Measurements from ENCODE around the gene HES5. TPM values are rescaled to one million over a fixed set of nuclear protein-coding genes. Genes with fewer than 3 reads are reported as not detected.
A peak's percentile ranks its signal among the peaks of the same experiment; 100 is the strongest.

Gene HES5
- total and polyA plus RNA-seq, 4 experiments from 2014 or later = not detected

DNA sequence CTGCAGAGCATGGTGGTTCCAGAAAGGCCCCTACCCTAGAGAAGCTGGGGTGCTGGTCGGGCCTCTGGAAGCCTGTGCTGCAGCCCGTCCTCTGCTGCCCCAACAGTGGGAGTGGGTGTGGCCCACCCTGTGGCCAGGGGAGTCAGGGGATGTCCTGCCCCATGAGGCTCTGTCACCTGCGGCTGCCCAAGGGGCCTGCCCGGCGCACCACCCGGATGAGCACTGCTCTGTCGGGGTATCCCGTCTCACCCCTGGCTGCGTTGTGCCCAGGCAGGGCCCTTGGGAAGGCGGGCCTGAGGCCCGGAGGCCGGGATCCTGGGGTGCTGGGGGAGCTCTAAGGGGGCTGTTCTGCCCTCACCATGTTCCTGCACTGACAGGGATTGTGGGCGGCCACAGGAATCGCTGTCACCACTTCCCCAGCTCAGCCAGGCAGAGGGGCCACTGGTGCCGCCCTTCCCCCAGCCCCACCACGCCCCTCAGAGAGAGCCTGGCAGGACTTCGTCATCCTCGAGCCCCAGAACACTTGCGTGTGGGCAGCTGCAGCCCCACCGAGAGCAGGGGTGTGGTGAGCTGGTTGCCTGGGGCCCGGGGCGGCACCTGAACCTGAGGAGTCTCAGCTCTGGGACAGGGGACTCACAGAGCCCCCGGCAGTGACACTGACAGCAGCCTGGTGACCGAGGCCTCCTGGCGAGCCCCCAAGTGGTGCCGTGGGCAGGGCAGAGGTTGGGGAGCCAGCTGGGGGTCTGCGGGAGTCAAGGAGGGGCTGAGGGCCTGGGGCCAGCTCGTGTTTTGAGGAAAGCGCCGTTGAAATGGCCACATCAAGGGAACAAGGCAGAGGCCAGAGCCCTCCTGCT, 23.8 kb downstream of the HES5 start:
- Histone ChIP-seq H3K4me1 (ENCODE audit: insufficient read depth, low read length) (no peaks in the 10 kb centered on the region), H3K9me3 (ENCODE audit: control insufficient read depth in 1 of 2, low read length in 2 of 2) (no peaks in the 10 kb centered on the region), H3K27me3 (ENCODE audit: insufficient read depth, low read length) (no peaks in the 10 kb centered on the region), H3K36me3 (ENCODE audit: insufficient read depth, low read length) (peaks cover 18% of the 10 kb centered on the region), H3K27ac (ENCODE audit: low read depth, low read length) (no peak overlapping the region), H3K4me3 (ENCODE audit: low read length in 2 of 2) (no peak overlapping the region)
- no peak overlapping the region for H3K27ac Mint-ChIP-seq
- no peaks in the 10 kb centered on the region for H3K9me3 Mint-ChIP-seq
- ChIA-PET POLR2A (ENCODE audit: partially characterized antibody) (interaction anchor here (1.0 to 2.8 kb wide), 5 partner anchors 9 to 90 kb away, joined by 4 to 12 read pairs (median 5); partner anchors contain the start of gene PANK4), CTCF (ENCODE audit: partially characterized antibody) (no interaction called here)
- no peak for DNase-seq
- peaks cover 0 to 1% (median 0%) of the 10 kb centered on the region in 4 donors for H3K4me1 Mint-ChIP-seq
- H3K36me3 Mint-ChIP-seq = peaks cover 4 to 21% of the 10 kb centered on the region in 2 donors
- intact Hi-C loops (cut with micrococcal nuclease) = no loop called here
- H3K4me3 Mint-ChIP-seq = no peak overlapping the region
- H3K27me3 Mint-ChIP-seq = no peaks in the 10 kb centered on the region

GRCh38 chr1:2505461-2505994, 24.5 kb downstream of the HES5 start:
- H3K4me3 ChIP-seq (ENCODE audit: low read length in 2 of 2) = no peak overlapping the region
- no peaks in the 10 kb centered on the region for H3K9me3 Mint-ChIP-seq
- peak overlapping the region in 2 of 7 donors; percentile 12 to 22 for H3K27ac Mint-ChIP-seq
- ChIA-PET CTCF (ENCODE audit: partially characterized antibody) (no interaction called here), POLR2A (ENCODE audit: partially characterized antibody) (interaction anchor here (1.0 to 2.8 kb wide), 5 partner anchors 9 to 90 kb away, joined by 4 to 12 read pairs (median 5); partner anchors contain the start of gene PANK4)
- H3K27ac ChIP-seq (ENCODE audit: low read depth, low read length) = no peak overlapping the region
- H3K4me1 Mint-ChIP-seq = peaks cover 0 to 2% (median under 1%) of the 10 kb centered on the region in 4 donors
- no peak for DNase-seq
- H3K4me3 Mint-ChIP-seq = no peak overlapping the region
- peaks cover 11% of the 10 kb centered on the region for H3K36me3 ChIP-seq (ENCODE audit: insufficient read depth, low read length)
- H3K27me3 ChIP-seq (ENCODE audit: insufficient read depth, low read length) = no peaks in the 10 kb centered on the region
- no peaks in the 10 kb centered on the region for H3K9me3 ChIP-seq (ENCODE audit: control insufficient read depth in 1 of 2, low read length in 2 of 2)
- intact Hi-C loops (cut with micrococcal nuclease) = no loop called here
- H3K36me3 Mint-ChIP-seq = peaks cover 4 to 20% of the 10 kb centered on the region in 2 donors
- no peaks in the 10 kb centered on the region for H3K4me1 ChIP-seq (ENCODE audit: insufficient read depth, low read length)
- no peaks in the 10 kb centered on the region for H3K27me3 Mint-ChIP-seq

GRCh38 chr1:2504949-2505272, 25.2 kb downstream of the HES5 start:
- H3K27ac Mint-ChIP-seq = no peak overlapping the region
- no peak overlapping the region for H3K4me3 Mint-ChIP-seq
- no peaks in the 10 kb centered on the region for H3K27me3 Mint-ChIP-seq
- Histone ChIP-seq H3K4me1 (ENCODE audit: insufficient read depth, low read length) (peaks cover 6% of the 10 kb centered on the region), H3K27me3 (ENCODE audit: insufficient read depth, low read length) (no peaks in the 10 kb centered on the region), H3K27ac (ENCODE audit: low read depth, low read length) (no peak overlapping the region), H3K36me3 (ENCODE audit: insufficient read depth, low read length) (peaks cover 5% of the 10 kb centered on the region), H3K9me3 (ENCODE audit: control insufficient read depth in 1 of 2, low read length in 2 of 2) (no peaks in the 10 kb centered on the region), H3K4me3 (ENCODE audit: low read length in 2 of 2) (no peak overlapping the region)
- H3K4me1 Mint-ChIP-seq = peaks cover 3 to 7% (median 6%) of the 10 kb centered on the region in 4 donors
- intact Hi-C loops (cut with micrococcal nuclease) = no loop called here
- no peak for DNase-seq
- no peaks in the 10 kb centered on the region for H3K9me3 Mint-ChIP-seq
- CTCF ChIA-PET (ENCODE audit: partially characterized antibody) = no interaction called here
- peaks cover 4 to 17% of the 10 kb centered on the region in 2 donors for H3K36me3 Mint-ChIP-seq
- POLR2A ChIA-PET (ENCODE audit: partially characterized antibody) = interaction anchor here (1.5 kb wide), 1 partner anchor 89 kb away, joined by 4 read pairs; no protein-coding TSS in a partner anchor

DNA sequence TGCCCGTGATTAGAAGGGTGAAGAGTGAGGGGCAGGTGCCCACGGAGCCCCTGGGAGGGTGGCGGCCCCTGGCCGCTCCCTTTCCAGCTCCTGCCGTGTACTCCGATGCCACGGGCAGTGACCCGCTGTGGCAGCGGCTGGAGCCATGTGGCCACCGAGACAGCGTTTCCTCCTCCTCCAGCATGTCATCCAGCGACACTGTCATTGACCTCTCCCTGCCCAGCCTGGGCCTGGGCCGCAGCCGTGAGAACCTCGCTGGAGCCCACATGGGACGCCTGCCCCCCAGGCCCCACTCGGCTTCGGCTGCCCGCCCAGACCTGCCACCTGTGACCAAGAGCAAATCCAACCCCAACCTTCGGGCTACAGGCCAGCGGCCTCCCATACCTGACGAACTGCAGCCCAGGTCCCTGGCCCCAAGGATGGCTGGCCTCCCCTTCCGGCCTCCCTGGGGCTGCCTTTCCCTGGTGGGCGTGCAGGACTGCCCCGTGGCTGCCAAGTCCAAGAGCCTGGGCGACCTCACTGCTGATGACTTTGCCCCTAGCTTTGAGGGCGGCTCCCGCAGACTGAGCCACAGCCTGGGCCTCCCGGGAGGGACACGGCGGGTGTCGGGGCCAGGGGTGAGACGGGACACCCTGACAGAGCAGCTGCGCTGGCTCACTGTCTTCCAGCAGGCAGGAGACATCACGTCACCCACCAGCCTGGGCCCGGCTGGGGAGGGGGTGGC, 25.7 kb downstream of the HES5 start:
- DNase-seq = no peak
- Histone ChIP-seq H3K4me3 (ENCODE audit: low read length in 2 of 2) (no peak overlapping the region), H3K9me3 (ENCODE audit: control insufficient read depth in 1 of 2, low read length in 2 of 2) (no peaks in the 10 kb centered on the region), H3K36me3 (ENCODE audit: insufficient read depth, low read length) (no peaks in the 10 kb centered on the region), H3K4me1 (ENCODE audit: insufficient read depth, low read length) (peaks cover 11% of the 10 kb centered on the region), H3K27ac (ENCODE audit: low read depth, low read length) (no peak overlapping the region), H3K27me3 (ENCODE audit: insufficient read depth, low read length) (no peaks in the 10 kb centered on the region)
- intact Hi-C loops (cut with micrococcal nuclease) = no loop called here
- Mint-ChIP-seq H3K36me3 (peaks cover 4 to 12% of the 10 kb centered on the region in 2 donors), H3K27me3 (no peaks in the 10 kb centered on the region), H3K9me3 (no peaks in the 10 kb centered on the region), H3K4me3 (no peak overlapping the region), H3K4me1 (peaks cover 5 to 13% (median 8%) of the 10 kb centered on the region in 4 donors), H3K27ac (no peak overlapping the region)
- ChIA-PET CTCF (ENCODE audit: partially characterized antibody) (no interaction called here), POLR2A (ENCODE audit: partially characterized antibody) (interaction anchor here (1.2 to 2.5 kb wide), 2 partner anchors 20 to 22 kb away, joined by 3 to 11 read pairs; partner anchors contain the start of gene PANK4)

GRCh38 chr1:2503554-2504224, 26.4 kb downstream of the HES5 start:
- H3K27me3 ChIP-seq (ENCODE audit: insufficient read depth, low read length) = no peaks in the 10 kb centered on the region
- CTCF ChIA-PET (ENCODE audit: partially characterized antibody) = no interaction called here
- Mint-ChIP-seq H3K9me3 (no peaks in the 10 kb centered on the region), H3K36me3 (peaks cover 4 to 7% of the 10 kb centered on the region in 2 donors), H3K27me3 (no peaks in the 10 kb centered on the region), H3K4me1 (peaks cover 5 to 17% (median 8%) of the 10 kb centered on the region in 4 donors), H3K4me3 (no peak overlapping the region), H3K27ac (peak overlapping the region in 1 of 7 donors; percentile 30)
- peaks cover 17% of the 10 kb centered on the region for H3K4me1 ChIP-seq (ENCODE audit: insufficient read depth, low read length)
- intact Hi-C loops (cut with micrococcal nuclease) = no loop called here
- no peaks in the 10 kb centered on the region for H3K9me3 ChIP-seq (ENCODE audit: control insufficient read depth in 1 of 2, low read length in 2 of 2)
- H3K27ac ChIP-seq (ENCODE audit: low read depth, low read length) = no peak overlapping the region
- POLR2A ChIA-PET (ENCODE audit: partially characterized antibody) = interaction anchor here (0.7 to 2.5 kb wide), 3 partner anchors 14 to 22 kb away, joined by 3 to 11 read pairs (median 3); partner anchors contain the start of gene PANK4
- no peak overlapping the region for H3K4me3 ChIP-seq (ENCODE audit: low read length in 2 of 2)
- no peaks in the 10 kb centered on the region for H3K36me3 ChIP-seq (ENCODE audit: insufficient read depth, low read length)
- no peak for DNase-seq

DNA sequence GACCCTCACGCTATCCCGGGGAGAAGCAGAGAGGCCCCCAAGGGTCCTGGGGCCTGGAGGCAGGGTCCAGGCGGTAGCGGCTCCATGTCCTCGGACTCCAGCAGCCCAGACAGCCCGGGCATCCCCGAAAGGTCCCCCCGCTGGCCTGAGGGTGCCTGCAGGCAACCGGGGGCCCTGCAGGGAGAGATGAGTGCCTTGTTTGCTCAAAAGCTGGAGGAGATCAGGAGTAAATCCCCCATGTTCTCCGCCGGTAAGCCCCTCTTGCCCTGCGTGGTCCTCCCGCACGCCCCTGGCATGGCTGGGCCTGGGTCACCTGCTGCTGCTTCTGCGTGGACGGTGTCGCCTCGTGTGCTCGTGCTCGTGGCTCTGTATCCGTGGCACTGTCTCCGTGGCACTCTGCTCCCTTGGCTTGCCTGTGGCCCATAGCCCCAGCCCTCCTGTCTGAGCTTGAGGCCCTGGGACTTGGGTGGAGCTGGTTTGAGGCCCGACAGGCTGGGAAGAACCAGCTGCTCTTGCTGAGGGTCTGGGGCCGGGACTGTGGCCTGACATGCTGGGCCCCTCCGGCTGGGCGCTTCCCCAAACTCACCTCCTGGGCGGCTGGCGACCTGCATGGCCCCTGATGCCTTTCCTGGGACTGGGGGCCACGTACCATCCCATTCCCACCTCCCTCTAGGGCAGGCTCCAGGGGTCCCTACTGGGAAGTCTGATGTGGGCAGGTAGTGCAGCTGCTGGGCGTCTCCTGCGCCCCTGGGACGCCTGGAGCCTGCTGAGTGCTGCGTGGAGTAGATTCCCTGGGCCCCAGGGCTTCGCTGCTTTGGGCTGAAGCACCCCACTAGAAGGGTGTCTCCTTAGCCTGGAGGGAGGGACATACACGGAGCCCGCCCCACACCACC, 27.2 kb downstream of the HES5 start:
- Histone ChIP-seq H3K4me3 (ENCODE audit: low read length in 2 of 2) (no peak overlapping the region), H3K27me3 (ENCODE audit: insufficient read depth, low read length) (no peaks in the 10 kb centered on the region), H3K27ac (ENCODE audit: low read depth, low read length) (no peak overlapping the region), H3K4me1 (ENCODE audit: insufficient read depth, low read length) (peaks cover 17% of the 10 kb centered on the region), H3K36me3 (ENCODE audit: insufficient read depth, low read length) (no peaks in the 10 kb centered on the region), H3K9me3 (ENCODE audit: control insufficient read depth in 1 of 2, low read length in 2 of 2) (no peaks in the 10 kb centered on the region)
- Mint-ChIP-seq H3K4me1 (peaks cover 5 to 17% (median 7%) of the 10 kb centered on the region in 4 donors), H3K27ac (peak overlapping the region in 1 of 7 donors; percentile 30), H3K9me3 (no peaks in the 10 kb centered on the region), H3K27me3 (no peaks in the 10 kb centered on the region), H3K36me3 (peaks cover 0 to under 1% of the 10 kb centered on the region in 2 donors), H3K4me3 (no peak overlapping the region)
- intact Hi-C loops (cut with micrococcal nuclease) = no loop called here
- CTCF ChIA-PET (ENCODE audit: partially characterized antibody) = no interaction called here
- no peak for DNase-seq
- POLR2A ChIA-PET (ENCODE audit: partially characterized antibody) = interaction anchor here (0.7 to 2.5 kb wide), 5 partner anchors 15 to 266 kb away, joined by 3 to 11 read pairs (median 3); partner anchors contain the start of gene PANK4

All from CD4-positive, alpha-beta memory T cell (primary cell).